ENCODE data around the gene EFNB1.

GRCh38 chrX:68833448-68833805 lies 4.6 kb downstream of the EFNB1 start:
- TF ChIP-seq JUND (IDR thresholded peaks at IDR 0.05; ENCODE audit: low read length) (no peak), CTCF (IDR thresholded peaks at IDR 0.05; ENCODE audit: control extremely low read depth in 1 of 3, insufficient read depth in 1 of 3, low read depth in 1 of 3, low read length in 3 of 3) (no peak), EZH2 (IDR thresholded peaks at IDR 0.05; ENCODE audit: low read depth, low read length, severe bottlenecking) (no peak), SP1 (IDR thresholded peaks at IDR 0.05; ENCODE audit: low read depth, low read length) (no peak), TAF1 (IDR thresholded peaks at IDR 0.05; ENCODE audit: low read depth, low read length) (no peak), EP300 (IDR thresholded peaks at IDR 0.05; ENCODE audit: borderline replicate concordance in 1 of 2, low read depth in 2 of 2, low read length in 2 of 2) (no peak)
